Epithelial cell of proximal tubule (primary cell): ENCODE results near the gene CMPK1. TPM values are rescaled to one million over a fixed set of nuclear protein-coding genes. Genes with fewer than 3 reads are reported as not detected.

Source experiments
- DNase-seq: peaks from one replicate; pipeline ENCODE4 v3.0.0-alpha.2; 2011; ENCODE audit warnings: low read depth
- H3K4me3 ChIP-seq: 2 replicates; pipeline ENCODE4 v1.5.1; 2011; ENCODE audit warnings: low read depth, mild to moderate bottlenecking, low read length
- CTCF ChIP-seq: conservative IDR thresholded peaks from 2 replicates; pipeline ENCODE4 v1.5.1; 2012; ENCODE audit warnings: low read depth, mild to moderate bottlenecking, low read length
- total RNA-seq: library from RNA; depleted of rRNA; stranded (reverse); fragments of >200 nt; gene quantifications from 2 replicates; pipeline ENCODE4 v1.2.3, GENCODE V29; 2015

CMPK1 gene
- total RNA-seq, 1 donor from 2014 or later, result 67.6 TPM

GRCh38 chr1:47361380-47361779, 27.8 kb downstream of the CMPK1 start:
- TF ChIP-seq CTCF, result no peak
- no peak overlapping the region for H3K4me3 ChIP-seq
- no peak for DNase-seq

- TF ChIP-seq CTCF, result no peak
- DNase-seq, result no peak
- H3K4me3 ChIP-seq, result no peak overlapping the region
These were observed 29.2 kb downstream of the CMPK1 start for GRCh38 chr1:47362828-47363227.

- H3K4me3 ChIP-seq, result no peak overlapping the region
- no peak for TF ChIP-seq CTCF
- DNase-seq, result no peak
These were observed 34.1 kb downstream of the CMPK1 start for GRCh38 chr1:47367651-47368050.

- no peak for DNase-seq
- TF ChIP-seq CTCF, result no peak
- no peak overlapping the region for H3K4me3 ChIP-seq
These were observed 37.5 kb downstream of the CMPK1 start for GRCh38 chr1:47371016-47371517.

- TF ChIP-seq CTCF, result no peak
- H3K4me3 ChIP-seq, result no peak overlapping the region
- no peak for DNase-seq
These were observed 40.9 kb downstream of the CMPK1 start for GRCh38 chr1:47374501-47374900.

GRCh38 chr1:47378147-47378546, 44.6 kb downstream of the CMPK1 start:
- H3K4me3 ChIP-seq, result no peak overlapping the region
- TF ChIP-seq CTCF, result no peak
- no peak for DNase-seq

- no peak for TF ChIP-seq CTCF
- DNase-seq, result no peak
- H3K4me3 ChIP-seq, result no peak overlapping the region
These were observed 47.1 kb downstream of the CMPK1 start for GRCh38 chr1:47380699-47381098.
